NCI-H128 (cell line): Measurements from ENCODE around the gene CAMK4.

Experiments used
- DNase-seq: peaks from one replicate; lab custom pipeline; 2025; ENCODE audit not compliant: unreplicated experiment; lab: John Stamatoyannopoulos, UW

Gene CAMK4

DNA sequence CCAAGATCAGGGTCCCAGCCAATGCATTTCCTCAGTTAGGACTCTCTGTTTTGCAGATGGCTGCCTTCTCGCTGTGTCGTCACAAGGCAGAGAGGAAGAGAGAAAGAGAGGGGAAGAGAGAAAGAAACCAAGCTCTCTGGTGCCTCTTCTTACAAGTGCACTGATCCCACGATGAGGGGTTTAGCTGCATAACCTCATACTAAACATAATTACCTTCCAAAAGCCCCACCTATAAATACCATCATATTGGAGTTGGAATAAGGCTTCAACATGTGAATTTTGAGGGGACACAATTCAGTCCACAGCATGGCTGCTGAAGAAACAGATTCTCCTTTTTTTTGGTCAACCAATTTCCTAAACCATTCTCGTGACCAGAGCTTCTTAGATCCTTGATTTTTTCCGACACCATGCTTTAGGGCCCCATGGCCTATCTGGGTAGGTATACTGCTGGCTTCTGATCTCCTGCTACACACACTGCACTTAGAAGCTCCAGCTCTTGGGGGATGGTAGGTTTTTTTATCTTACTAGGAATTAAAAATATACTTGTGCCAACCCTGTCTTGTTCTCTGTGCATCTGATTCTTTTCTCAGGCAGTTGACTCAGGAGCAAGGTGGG is 5.1 kb downstream of the CAMK4 start:
- DNase-seq: no peak

DNA sequence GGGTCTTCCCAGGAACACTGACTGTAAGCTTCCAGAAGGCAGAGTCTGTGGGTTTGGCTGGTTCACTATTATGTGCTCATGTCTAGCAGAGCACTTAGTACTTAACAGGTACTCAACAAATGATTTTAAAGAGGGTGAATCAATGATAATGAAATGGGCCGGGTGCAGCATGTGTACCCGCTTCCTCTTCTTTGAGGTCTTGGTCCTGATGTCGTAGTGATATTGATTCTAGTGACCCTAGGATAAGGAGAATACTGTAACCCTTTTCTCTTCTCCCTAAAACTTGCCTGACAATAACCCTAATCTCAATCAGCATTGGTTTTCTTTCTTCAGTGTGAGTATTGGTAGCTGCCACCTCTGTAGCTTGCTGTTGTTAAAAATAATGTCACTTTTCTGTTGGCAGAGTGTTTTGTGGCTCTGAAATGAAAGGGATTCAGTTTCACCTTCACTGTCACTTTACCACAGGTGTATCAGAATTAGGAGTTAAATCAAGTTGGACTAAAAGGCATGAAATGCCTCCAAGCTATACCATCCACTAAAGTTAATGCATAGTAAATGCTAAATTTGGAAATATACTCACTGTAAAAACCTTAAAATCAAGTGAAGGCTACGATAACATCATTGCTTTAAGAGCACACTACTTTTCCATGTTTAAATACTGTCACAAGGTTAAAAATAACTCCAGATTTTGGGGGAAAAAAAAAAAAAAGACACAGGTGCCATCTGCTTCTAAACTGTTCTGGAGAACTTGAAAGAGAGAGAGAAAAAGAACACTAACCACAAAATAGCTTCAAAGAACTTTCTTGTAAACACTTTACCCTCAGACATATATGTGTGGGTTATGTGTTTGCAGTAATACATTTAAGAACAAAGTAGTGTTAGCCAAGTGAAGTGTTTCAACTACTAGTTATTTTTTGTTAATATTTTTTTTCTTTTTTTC is 6.0 kb downstream of the CAMK4 start:
- no peak for DNase-seq

GRCh38 chr5:111231119-111231518 is 6.9 kb downstream of the CAMK4 start:
- DNase-seq: no peak

DNA sequence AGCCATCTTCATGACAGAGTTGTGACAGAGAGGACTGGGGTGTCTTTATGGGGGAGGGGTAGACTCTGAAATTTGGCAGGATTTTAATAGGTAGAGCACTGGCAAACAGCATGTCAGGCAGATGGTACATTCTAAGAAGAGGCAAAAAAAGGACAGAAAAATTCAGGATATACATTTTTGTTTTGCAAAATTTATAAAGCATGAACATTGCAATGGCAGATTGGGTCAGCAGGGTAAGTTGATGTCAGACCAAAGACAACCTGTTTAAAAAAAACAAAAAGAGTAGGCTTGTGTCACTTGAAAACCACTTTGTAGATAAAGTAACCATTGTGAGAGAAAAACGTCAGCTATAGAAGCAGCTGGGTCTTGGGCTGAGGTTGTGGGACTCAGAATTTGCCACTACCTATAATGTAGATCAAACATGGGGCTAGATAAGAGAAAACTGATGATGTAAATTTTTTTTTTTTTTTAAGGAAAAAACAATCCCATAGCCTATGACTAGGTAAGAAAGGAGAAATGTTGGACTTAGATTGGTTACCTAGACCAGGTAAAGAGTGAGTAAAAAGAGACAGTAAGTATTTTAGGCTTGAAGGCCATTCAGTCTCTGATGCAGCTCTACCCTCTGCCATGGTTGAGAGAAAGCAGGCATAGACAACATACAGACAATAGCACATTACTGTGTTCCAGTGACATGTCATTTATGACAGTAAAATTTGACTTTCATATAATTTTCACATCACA is 8.3 kb downstream of the CAMK4 start:
- no peak for DNase-seq

DNA sequence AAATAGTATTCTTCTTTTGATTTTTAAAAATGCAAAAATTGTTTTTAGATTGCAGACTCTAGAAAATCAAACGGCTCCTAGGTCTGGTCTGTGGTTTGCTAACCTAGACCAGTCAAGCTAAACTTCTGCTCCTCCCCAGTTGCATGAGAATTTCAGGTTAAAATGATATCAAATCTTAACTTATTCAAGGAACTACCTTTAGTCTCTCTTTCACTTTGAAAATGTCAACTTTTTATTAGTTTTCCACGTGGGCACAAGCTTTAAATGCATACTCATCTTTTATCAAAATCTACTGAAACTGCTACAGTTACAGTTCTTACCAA is 8.8 kb downstream of the CAMK4 start:
- DNase-seq: no peak

DNA sequence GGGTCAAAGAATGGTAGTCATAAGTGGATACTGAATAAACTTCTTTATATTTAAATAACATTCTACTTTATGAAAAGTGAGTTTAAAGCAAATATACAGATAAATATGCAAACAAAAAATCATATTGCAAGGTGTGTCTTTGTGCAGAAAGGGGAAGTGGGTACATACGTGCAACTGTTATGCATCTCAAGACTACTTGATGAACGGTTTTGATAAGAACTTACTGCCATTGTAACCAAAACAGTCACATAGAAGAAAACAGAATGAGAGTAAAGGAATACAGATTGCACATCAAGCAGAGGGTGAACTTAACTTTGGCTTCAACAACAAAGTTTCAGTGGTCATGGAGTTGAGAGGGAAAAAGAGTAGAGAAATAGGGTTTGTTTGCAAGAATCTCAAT is 9.9 kb downstream of the CAMK4 start:
- DNase-seq: no peak

DNA sequence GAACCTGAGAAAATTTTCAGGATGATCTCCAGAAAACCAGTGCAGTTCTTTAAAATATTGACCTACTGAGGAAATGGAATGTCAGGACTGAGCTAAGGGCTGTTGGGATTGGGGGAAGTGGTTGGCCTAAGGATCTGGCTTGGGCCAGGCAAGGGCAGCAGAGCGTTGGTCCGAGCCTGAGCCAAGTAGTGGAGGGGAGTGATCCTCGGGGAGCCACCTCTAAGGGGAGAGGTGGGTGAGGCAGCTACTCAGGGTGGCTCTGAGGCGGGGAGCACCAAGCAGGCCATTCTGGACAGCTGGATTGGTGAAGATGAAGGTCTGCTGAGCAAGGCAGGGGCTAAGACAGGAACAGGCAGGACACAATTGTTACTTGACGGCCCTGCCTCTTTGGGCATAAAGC is 11.5 kb downstream of the CAMK4 start:
- no peak for DNase-seq

DNA sequence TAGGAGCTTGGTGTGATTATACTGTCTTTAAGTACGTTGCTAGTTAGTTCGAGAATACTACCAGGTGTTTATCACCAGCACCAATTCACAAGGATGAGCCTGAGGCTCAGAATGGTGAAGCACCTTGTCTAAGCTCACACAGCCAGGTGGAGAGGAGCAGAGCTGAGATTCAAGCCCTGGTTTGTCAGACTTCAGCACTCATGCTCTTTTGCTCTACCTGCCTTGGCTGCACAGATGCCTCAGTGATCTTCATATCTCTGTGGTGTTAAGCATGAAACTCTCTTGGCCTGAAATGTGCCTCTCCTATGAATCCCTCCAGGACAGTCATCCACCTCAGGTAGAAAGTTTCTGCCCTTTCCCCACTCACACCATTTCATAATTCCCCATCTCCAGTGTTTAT is 12.2 kb downstream of the CAMK4 start:
- DNase-seq: no peak

DNA sequence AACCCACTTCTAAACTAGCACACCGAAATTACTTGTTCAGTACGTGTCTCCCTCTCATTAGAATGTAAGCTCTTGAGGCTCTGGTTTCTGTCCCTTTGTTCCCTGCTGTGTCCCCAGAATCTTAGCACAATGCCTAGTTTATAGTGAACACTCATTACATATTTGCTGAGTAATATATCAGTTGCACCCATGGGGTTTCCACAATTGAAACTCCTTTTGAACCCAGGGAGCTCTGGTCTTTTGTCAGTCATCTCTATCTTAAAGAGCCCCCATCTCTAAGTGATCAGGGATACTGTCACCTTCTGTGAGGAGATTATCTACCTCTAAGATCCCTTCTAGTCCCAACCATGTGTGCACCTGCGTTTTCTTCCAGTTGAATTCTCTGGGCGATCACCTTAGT is 12.8 kb downstream of the CAMK4 start:
- no peak for DNase-seq

GRCh38 chr5:111237470-111237869 is 13.3 kb downstream of the CAMK4 start:
- DNase-seq: no peak

- no peak for DNase-seq
These were observed 14.4 kb downstream of the CAMK4 start for GRCh38 chr5:111238431-111239225.

DNA sequence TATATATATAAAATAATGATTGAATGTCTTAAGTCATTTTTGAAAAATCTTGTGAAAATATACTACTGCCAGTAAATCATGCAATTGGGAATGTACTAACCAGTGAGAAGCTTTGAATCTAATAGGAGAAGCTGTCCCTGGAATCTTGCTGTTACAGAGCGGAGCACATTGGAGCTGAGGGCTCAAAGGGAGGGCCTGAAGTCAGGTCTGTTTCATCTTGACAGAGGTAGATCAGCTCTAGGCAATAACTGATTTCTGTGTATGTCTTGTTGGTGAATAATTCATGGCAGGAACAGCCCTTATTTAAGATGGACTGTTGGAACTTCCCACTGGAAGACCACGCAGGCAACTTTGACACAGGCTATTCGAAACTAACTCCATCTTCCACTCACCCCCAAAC is 17.5 kb downstream of the CAMK4 start:
- no peak for DNase-seq

- no peak for DNase-seq
These were observed 18.4 kb downstream of the CAMK4 start for GRCh38 chr5:111242606-111243005.

GRCh38 chr5:111243318-111243717 is 19.1 kb downstream of the CAMK4 start:
- DNase-seq: no peak

DNA sequence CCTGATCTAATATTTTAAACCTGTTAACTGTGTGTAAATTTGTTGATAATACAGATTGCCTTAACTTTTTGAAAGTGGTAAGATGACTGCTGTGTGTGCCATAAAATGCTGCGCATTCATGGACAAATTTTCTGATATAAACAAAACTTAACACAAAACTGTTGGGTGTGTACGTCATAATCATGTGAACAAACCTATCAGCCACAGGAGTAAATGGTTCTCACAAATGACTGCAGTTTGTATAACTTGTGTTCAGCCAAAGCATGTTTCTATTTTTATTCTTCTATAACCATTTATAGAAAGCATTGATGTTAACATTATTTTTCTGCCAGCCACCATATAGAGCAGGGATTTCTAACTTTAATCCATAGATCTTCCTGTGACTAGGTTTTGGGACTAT is 21.5 kb downstream of the CAMK4 start:
- DNase-seq: no peak

- DNase-seq: no peak
These were observed 22.3 kb downstream of the CAMK4 start for GRCh38 chr5:111246459-111246858.

DNA sequence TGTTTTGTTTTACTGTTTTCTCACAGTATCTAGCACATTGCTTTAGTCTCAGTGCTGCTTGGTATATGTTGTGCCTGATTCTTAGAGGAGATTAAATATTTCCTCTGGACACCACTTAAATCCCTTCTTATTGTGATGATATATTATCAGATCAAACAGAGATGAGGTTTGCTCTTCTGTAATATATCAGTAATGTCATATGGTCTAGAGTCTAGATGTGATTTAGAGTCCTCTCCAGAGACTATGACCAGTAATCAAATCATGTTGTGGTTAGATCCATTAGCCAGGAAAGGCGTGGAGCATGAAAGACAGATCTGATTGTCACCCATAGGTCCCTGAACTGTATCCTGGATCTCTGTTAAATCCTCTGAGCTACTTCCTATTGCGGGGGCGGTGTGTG is 24.4 kb downstream of the CAMK4 start:
- no peak for DNase-seq

DNA sequence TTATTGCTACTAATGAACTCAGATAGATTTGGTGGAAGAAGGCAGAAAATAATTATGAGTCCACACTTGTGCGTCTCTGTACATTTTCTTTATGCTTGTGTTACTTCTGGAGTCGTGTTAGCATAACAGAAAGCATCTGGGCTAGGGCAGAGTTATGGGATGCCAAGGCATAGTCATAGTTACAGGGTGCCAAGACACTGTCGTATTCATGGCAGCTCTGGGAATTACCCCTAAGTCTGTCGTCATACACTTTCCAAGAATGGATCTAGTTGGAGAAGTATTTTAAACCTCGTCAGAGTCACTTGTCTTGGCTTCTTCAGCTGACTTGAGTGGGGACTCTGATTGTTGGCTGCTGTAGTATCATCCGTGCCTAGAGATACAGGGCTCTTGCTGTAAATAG is 27.7 kb downstream of the CAMK4 start:
- no peak for DNase-seq

GRCh38 chr5:111252799-111253545 is 28.8 kb downstream of the CAMK4 start:
- no peak for DNase-seq

GRCh38 chr5:111254613-111255012 is 30.4 kb downstream of the CAMK4 start:
- peak; percentile 8 for DNase-seq

DNA sequence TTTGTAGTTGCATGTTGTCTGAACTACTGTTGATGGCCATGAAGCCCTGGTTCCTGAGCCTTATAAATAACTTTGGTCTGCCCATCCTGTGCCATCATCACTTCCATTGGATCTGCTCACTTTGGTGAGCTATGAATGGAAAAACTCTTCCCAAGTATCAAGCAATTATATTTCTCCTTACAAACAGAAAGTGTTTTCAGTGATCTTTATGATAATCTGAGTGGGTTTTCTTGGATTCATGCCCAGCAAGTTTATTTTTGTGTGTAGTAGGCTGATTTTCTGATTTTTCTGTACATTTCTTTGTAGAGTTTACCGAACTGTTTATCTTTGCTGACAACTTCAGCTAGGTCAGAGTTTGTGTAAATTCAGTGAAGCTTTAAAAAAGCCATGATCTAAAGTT is 31.0 kb downstream of the CAMK4 start:
- no peak for DNase-seq
